Endothelial cell of umbilical vein (primary cell): ENCODE results near the gene ATXN3. TPM values are rescaled to one million over a fixed set of nuclear protein-coding genes. Genes with fewer than 3 reads are reported as not detected.

Experiments used
- BruUV-seq: library from RNA; stranded (reverse); fragments of 400-500 nt; replicated peaks from 2 replicates; lab custom pipeline; 2021; lab: Mats Ljungman, UMichigan
- CTCF ChIA-PET: fragments of 300-600, 350-600 bp; sonication (Branson Sonifier 250); formaldehyde crosslinking; loops from one replicate; lab custom pipeline; 2021; ENCODE audit warnings: antibody characterized with exemption, inconsistent platforms; lab: Charles Lee
- POLR2A ChIA-PET: fragments of 300-600, 350-600 bp; sonication (Branson Sonifier 250); formaldehyde crosslinking; loops from one replicate; lab custom pipeline; 2021; ENCODE audit warnings: antibody characterized with exemption, inconsistent platforms; lab: Charles Lee
- DNase-seq: peaks from one replicate; pipeline ENCODE4 v3.0.0-alpha.2; 2011; ENCODE audit warnings: low read depth, low spot score
- FAIRE-seq: peaks from 2 replicates; lab custom pipeline; 2011; peaks lifted over from hg19 to GRCh38; lab: Jason Lieb, UNC
- H2AFZ ChIP-seq: 2 replicates; pipeline ENCODE4 v1.6.0; 2012; ENCODE audit warnings: low read depth, low read length, control low read depth, inconsistent platforms
- H3K27ac ChIP-seq: 2 replicates; pipeline ENCODE4 v1.5.1; 2011; ENCODE audit warnings: low read depth, mild to moderate bottlenecking, control low read depth, low read length, moderate library complexity; ENCODE audit not compliant: insufficient read depth
- H3K27me3 ChIP-seq, 2 experiments: 2 replicates each; pipeline versions ENCODE4 v1.6.0 to v1.6.1; 2011; ENCODE audit warnings: low read length in 2 of 2, mixed read lengths in 1 of 2; ENCODE audit not compliant: control insufficient read depth in 2 of 2, insufficient read depth in 2 of 2
- H3K36me3 ChIP-seq, 2 experiments: 2 replicates in 1 of 2; 3 replicates in 1 of 2; pipeline ENCODE4 v1.5.1; 2011; ENCODE audit warnings: low read length in 2 of 2, mild to moderate bottlenecking in 1 of 2, moderate library complexity in 1 of 2; ENCODE audit not compliant: control insufficient read depth in 2 of 2, insufficient read depth in 2 of 2; ENCODE audit errors: extremely low read depth in 1 of 2
- H3K4me1 ChIP-seq: 3 replicates; pipeline ENCODE4 v1.5.1; 2011; ENCODE audit warnings: mild to moderate bottlenecking, low read length; ENCODE audit not compliant: control insufficient read depth, insufficient read depth; ENCODE audit errors: extremely low read depth
- H3K4me2 ChIP-seq: 2 replicates; pipeline ENCODE4 v1.6.1; 2011; ENCODE audit warnings: low read length, control low read depth, mixed read lengths; ENCODE audit not compliant: insufficient read depth
- H3K4me3 ChIP-seq, 3 experiments: fragments of 200-600 bp in 1 of 3; sonication (generic), shearing (Covaris generic) in 1 of 3; replicated peaks in 1 of 3; 2 replicates each; pipeline ENCODE4 v1.5.1; 2011 to 2016; ENCODE audit warnings: control low read depth in 3 of 3, low read length in 3 of 3, mild to moderate bottlenecking in 2 of 3, inconsistent platforms in 1 of 3, low read depth in 1 of 3, moderate library complexity in 1 of 3; ENCODE audit not compliant: insufficient read depth in 1 of 3
- H3K79me2 ChIP-seq: 2 replicates; pipeline ENCODE4 v1.6.0; 2012; ENCODE audit warnings: low read length, inconsistent platforms; ENCODE audit not compliant: control insufficient read depth, insufficient read depth
- H3K9ac ChIP-seq: replicated peaks from 2 replicates; pipeline ENCODE3; 2011; ENCODE audit warnings: low read length, control low read depth; ENCODE audit not compliant: insufficient read depth; ENCODE audit errors: extremely low read depth
- H3K9me1 ChIP-seq: replicated peaks from 3 replicates; pipeline ENCODE4 v1.6.0; 2011; ENCODE audit warnings: mild to moderate bottlenecking, low read length; ENCODE audit not compliant: control insufficient read depth, insufficient read depth; ENCODE audit errors: extremely low read depth
- H3K9me3 ChIP-seq: replicated peaks from 2 replicates; pipeline ENCODE4 v1.5.1; 2012; ENCODE audit warnings: low read length, inconsistent platforms; ENCODE audit not compliant: control insufficient read depth, insufficient read depth
- H4K20me1 ChIP-seq: replicated peaks from 2 replicates; pipeline ENCODE3; 2011; ENCODE audit warnings: mild to moderate bottlenecking, low read length; ENCODE audit not compliant: control insufficient read depth, insufficient read depth; ENCODE audit errors: extremely low read depth
- CTCF ChIP-seq, 2 donors: IDR thresholded peaks; 1 replicate in 1 of 2; 2 replicates in 1 of 2; pipeline ENCODE4 v1.5.1; 2011; ENCODE audit warnings: low read length in 2 of 2, mild to moderate bottlenecking in 2 of 2, moderate library complexity in 2 of 2, control low read depth in 1 of 2, inconsistent platforms in 1 of 2, low read depth in 1 of 2; ENCODE audit not compliant: insufficient read depth in 1 of 2; ENCODE audit errors: extremely low read depth in 1 of 2
- EZH2 ChIP-seq: IDR thresholded peaks from 2 replicates; pipeline ENCODE4 v1.6.1; 2012; ENCODE audit warnings: borderline replicate concordance, low read depth, mild to moderate bottlenecking, moderate library complexity, low read length, inconsistent platforms; ENCODE audit not compliant: severe bottlenecking
- FOS ChIP-seq: IDR thresholded peaks from 2 replicates; pipeline ENCODE4 v1.6.1; 2011; ENCODE audit warnings: mild to moderate bottlenecking, low read length, moderate library complexity, borderline replicate concordance; ENCODE audit not compliant: insufficient read depth
- GATA2 ChIP-seq: IDR thresholded peaks from 2 replicates; pipeline ENCODE4 v1.7.0; 2011; ENCODE audit warnings: low read depth, mild to moderate bottlenecking, moderate library complexity, mixed read lengths, low read length; ENCODE audit not compliant: insufficient read length, insufficient read depth
- JUN ChIP-seq: IDR thresholded peaks from 2 replicates; pipeline ENCODE4 v1.6.1; 2011; ENCODE audit warnings: borderline replicate concordance, low read depth; ENCODE audit not compliant: insufficient read length, insufficient read depth
- MAX ChIP-seq: IDR thresholded peaks from 2 replicates; pipeline ENCODE4 v1.6.1; 2011; ENCODE audit not compliant: insufficient read depth, insufficient read length
- MYC ChIP-seq: IDR thresholded peaks from one replicate; pipeline ENCODE4 v1.6.1; 2011; ENCODE audit warnings: mild to moderate bottlenecking, low read depth, low read length
- POLR2A ChIP-seq: IDR thresholded peaks from 2 replicates; pipeline ENCODE4 v1.6.1; 2012; ENCODE audit warnings: low read depth, mild to moderate bottlenecking, control low read depth, low read length
- POLR2AphosphoS5 ChIP-seq: IDR thresholded peaks from 2 replicates; pipeline ENCODE4 v1.6.1; 2012; ENCODE audit warnings: low read depth, mild to moderate bottlenecking, control low read depth, low read length, moderate library complexity; ENCODE audit not compliant: insufficient read depth
- dilution Hi-C: fragments of 300-500 bp; cut with MboI; formaldehyde crosslinking; loops from one replicate; pipeline ENCODE4 v1.15.0; 2019; ENCODE audit warnings: low sequenced_read_pairs; ENCODE audit not compliant: extremely low pct_ligation_motif_present
- intact Hi-C: fragments of 100-400 bp; cut with micrococcal nuclease; formaldehyde crosslinking; loops from one replicate; pipeline ENCODE4 v1.10.0; 2022
- polyA plus RNA-seq, 4 experiments: library from polyadenylated mRNA; depleted of rRNA in 3 of 4; stranded (reverse) in 3 of 4; unstranded in 1 of 4; fragments of >200 nt; gene quantifications; 2 replicates each; pipeline versions ENCODE4 v1.2.1 to v1.2.3, GENCODE V29; 2011 to 2012; ENCODE audit warnings: missing spikeins in 1 of 4
- total RNA-seq: library from RNA; stranded (reverse); gene quantifications from 2 replicates; pipeline ENCODE4 v1.2.3, GENCODE V29; 2021

Gene ATXN3
- total and polyA plus RNA-seq, 2 donors (not counting 3 experiments of a cell fraction or from before 2014, with no cell fraction given) = 7.9 to 30.2 TPM

- no peak overlapping the region for H3K4me3 ChIP-seq
- H3K27me3 ChIP-seq = no peaks in the 10 kb centered on the region
- no peak overlapping the region for H3K9ac ChIP-seq
- ChIA-PET POLR2A (no interaction called here), CTCF (interaction anchor here (0.8 to 1.0 kb wide), 2 partner anchors 18 to 27 kb away, joined by 3 read pairs; partner anchors contain the start of gene ATXN3)
- no peak overlapping the region for H2AFZ ChIP-seq
- dilution Hi-C loops = no loop called here
- intact Hi-C loops = no loop called here
- H3K9me3 ChIP-seq = no peaks in the 10 kb centered on the region
- no peak for FAIRE-seq
- H3K27ac ChIP-seq = no peak overlapping the region
- TF ChIP-seq MAX = no peak
- no peak for TF ChIP-seq POLR2A
- TF ChIP-seq GATA2 = no peak
- TF ChIP-seq JUN = no peak
- TF ChIP-seq FOS = no peak
- TF ChIP-seq MYC = no peak
- no peaks in the 10 kb centered on the region for H3K4me1 ChIP-seq
- no peaks in the 10 kb centered on the region for H3K36me3 ChIP-seq
- no peaks in the 10 kb centered on the region for H4K20me1 ChIP-seq
- no TSS peak for BruUV-seq
- no peak overlapping the region for H3K4me2 ChIP-seq
- DNase-seq = no peak
- H3K79me2 ChIP-seq = no peaks in the 10 kb centered on the region
- H3K9me1 ChIP-seq = no peaks in the 10 kb centered on the region
Measured at GRCh38 chr14:92088494-92088893, 17.9 kb downstream of the ATXN3 start.

GRCh38 chr14:92074555-92074954, 31.8 kb downstream of the ATXN3 start:
- H3K9me1 ChIP-seq = no peaks in the 10 kb centered on the region
- no peaks in the 10 kb centered on the region for H3K27me3 ChIP-seq
- ChIA-PET CTCF (interaction anchor here (1.4 kb wide), 1 partner anchor 12 kb away, joined by 4 read pairs; no protein-coding TSS in a partner anchor), POLR2A (interaction anchor here (0.6 kb wide), 1 partner anchor 17 kb away, joined by 3 read pairs; no protein-coding TSS in a partner anchor)
- H3K27ac ChIP-seq = no peak overlapping the region
- no peak for FAIRE-seq
- peaks cover 3% of the 10 kb centered on the region in 2 experiments for H3K36me3 ChIP-seq
- TF ChIP-seq CTCF (IDR thresholded peaks at IDR 0.05; ENCODE audit: extremely low read depth in 1 of 2, insufficient read depth in 1 of 2, low read depth in 1 of 2, low read length in 2 of 2) (no peak), JUN (no peak), GATA2 (no peak), POLR2A (no peak), EZH2 (no peak), FOS (no peak), MAX (no peak), MYC (no peak), POLR2AphosphoS5 (no peak)
- no peak overlapping the region for H2AFZ ChIP-seq
- H3K4me1 ChIP-seq = no peaks in the 10 kb centered on the region
- no peaks in the 10 kb centered on the region for H4K20me1 ChIP-seq
- H3K9ac ChIP-seq = no peak overlapping the region
- BruUV-seq = no TSS peak
- intact Hi-C loops (no loop called here), dilution Hi-C loops (no loop called here)
- no peaks in the 10 kb centered on the region for H3K79me2 ChIP-seq
- no peak overlapping the region for H3K4me2 ChIP-seq
- DNase-seq = no peak
- no peaks in the 10 kb centered on the region for H3K9me3 ChIP-seq
- H3K4me3 ChIP-seq = no peak overlapping the region
